PFSK-1 (cell line): ENCODE results near the gene RBBP5.

Experiments
- FOXP2 ChIP-seq: optimal IDR thresholded peaks from 2 replicates; pipeline ENCODE3; 2011; ENCODE audit warnings: borderline replicate concordance, control low read depth, inconsistent platforms; ENCODE audit not compliant: insufficient read depth; ENCODE audit errors: extremely low read length, extremely low read depth
- POLR2AphosphoS5 ChIP-seq: IDR thresholded peaks from 2 replicates; pipeline ENCODE4 v1.6.1; 2012; ENCODE audit warnings: low read depth, mild to moderate bottlenecking, control low read depth, low read length, moderate library complexity
- REST ChIP-seq, 2 experiments: IDR thresholded peaks; 2 replicates each; pipeline versions ENCODE4 v1.6.1 to v1.8.0; 2011 to 2012; ENCODE audit warnings: low read depth in 2 of 2, low read length in 2 of 2, control low read depth in 1 of 2, inconsistent platforms in 1 of 2, mild to moderate bottlenecking in 1 of 2, moderate library complexity in 1 of 2; ENCODE audit not compliant: insufficient read depth in 1 of 2
- SIN3A ChIP-seq: IDR thresholded peaks from 2 replicates; pipeline ENCODE4 v1.6.1; 2012; ENCODE audit warnings: mild to moderate bottlenecking, low read length, moderate library complexity, borderline replicate concordance; ENCODE audit not compliant: insufficient read depth
- TAF1 ChIP-seq: IDR thresholded peaks from 2 replicates; pipeline ENCODE4 v1.6.1; 2012; ENCODE audit warnings: low read length, control low read depth, borderline replicate concordance; ENCODE audit not compliant: insufficient read depth

The RBBP5 gene

DNA sequence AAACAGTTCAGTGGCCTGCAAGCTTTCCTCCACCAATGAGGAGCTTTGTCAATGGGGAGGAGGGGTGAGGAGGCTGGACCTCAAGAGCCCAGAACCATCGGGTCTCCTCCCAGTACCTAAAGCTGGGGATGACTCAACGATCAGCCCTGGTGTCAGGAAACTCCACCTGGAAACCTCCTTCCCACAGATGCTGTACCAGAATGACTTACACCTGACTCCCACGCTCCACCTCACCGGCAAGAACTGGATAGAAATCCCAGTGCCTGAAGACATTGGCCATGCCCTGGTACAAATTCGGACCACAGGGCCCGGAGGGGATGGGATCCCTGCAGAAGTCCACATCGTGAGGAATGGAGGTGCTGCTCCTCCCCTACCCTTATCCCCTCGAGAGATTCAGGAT lies 48.9 kb downstream of the RBBP5 start:
- TF ChIP-seq REST (IDR thresholded peaks at IDR 0.05; ENCODE audit: insufficient read depth in 1 of 2, low read depth in 2 of 2, low read length in 2 of 2) = no peak

DNA sequence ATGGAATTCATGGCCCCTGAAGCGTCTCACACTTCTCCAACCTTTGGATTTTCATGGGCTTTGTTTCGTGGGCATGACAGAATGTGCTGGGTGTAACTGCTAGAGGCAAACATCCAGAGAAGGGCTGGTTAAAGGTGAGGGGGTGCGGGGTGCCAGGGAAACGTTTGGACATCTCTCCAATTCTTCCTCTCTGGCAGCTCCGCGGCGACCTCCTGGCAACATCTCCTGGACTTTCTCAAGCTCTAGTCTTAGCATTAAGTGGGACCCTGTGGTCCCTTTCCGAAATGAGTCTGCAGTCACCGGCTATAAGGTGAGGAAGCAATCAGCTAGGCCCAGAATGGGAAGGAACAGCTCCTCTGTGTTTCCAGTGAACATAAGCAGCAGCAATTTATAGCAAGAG lies 49.5 kb downstream of the RBBP5 start:
- no peak for TF ChIP-seq TAF1
- TF ChIP-seq POLR2AphosphoS5 = no peak
- no peak for TF ChIP-seq SIN3A
- TF ChIP-seq REST (IDR thresholded peaks at IDR 0.05; ENCODE audit: insufficient read depth in 1 of 2, low read depth in 2 of 2, low read length in 2 of 2) = no peak
- TF ChIP-seq FOXP2 = no peak

DNA sequence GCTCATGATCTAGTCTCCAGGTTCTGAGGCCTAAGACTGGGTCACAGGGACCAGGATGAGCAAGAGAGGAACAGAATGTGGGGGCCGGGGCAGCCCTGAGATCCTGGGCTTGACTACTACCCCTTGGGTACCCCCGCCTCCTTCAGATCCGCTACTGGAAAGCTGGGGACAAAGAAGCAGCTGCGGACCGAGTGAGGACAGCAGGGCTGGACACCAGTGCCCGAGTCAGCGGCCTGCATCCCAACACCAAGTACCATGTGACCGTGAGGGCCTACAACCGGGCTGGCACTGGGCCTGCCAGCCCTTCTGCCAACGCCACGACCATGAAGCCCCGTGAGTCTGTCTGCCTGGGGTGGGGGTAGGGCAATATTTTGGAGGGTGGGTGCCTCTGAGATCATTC lies 50.0 kb downstream of the RBBP5 start:
- no peak for TF ChIP-seq POLR2AphosphoS5
- TF ChIP-seq TAF1 = no peak
- no peak for TF ChIP-seq SIN3A
- TF ChIP-seq REST (IDR thresholded peaks at IDR 0.05; ENCODE audit: insufficient read depth in 1 of 2, low read depth in 2 of 2, low read length in 2 of 2) = no peak
- TF ChIP-seq FOXP2 = no peak

- TF ChIP-seq POLR2AphosphoS5 (no peak), SIN3A (no peak), TAF1 (no peak), REST (IDR thresholded peaks at IDR 0.05; ENCODE audit: insufficient read depth in 1 of 2, low read depth in 2 of 2, low read length in 2 of 2) (no peak), FOXP2 (no peak)
Measured at GRCh38 chr1:205071028-205071409, 50.8 kb downstream of the RBBP5 start.

DNA sequence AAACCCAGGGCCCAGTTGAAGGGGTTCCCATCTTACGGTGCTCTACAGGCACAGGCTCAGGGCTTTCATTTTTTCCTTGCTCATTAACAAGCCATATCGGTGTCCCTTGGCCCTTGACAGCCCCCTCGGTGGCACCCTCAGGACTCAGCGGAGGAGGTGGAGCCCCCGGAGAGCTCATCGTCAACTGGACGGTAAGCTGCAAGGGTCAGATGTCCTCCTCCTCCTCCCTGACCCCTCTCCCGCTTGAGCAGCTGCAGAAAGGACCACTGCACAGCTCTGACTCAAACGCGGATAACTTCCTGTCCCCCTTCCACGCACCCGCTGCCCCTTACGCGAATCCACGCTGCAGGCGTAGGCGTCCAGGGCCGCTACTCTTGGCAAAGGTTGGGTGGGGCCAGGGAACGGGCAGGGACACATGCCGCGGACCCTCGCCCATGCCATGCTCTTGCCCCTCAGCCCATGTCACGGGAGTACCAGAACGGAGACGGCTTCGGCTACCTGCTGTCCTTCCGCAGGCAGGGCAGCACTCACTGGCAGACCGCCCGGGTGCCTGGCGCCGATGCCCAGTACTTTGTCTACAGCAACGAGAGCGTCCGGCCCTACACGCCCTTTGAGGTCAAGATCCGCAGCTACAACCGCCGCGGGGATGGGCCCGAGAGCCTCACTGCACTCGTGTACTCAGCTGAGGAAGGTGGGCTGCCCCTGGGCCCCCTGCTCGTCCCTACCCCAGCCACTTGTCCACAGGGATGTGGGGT lies 52.2 kb downstream of the RBBP5 start:
- no peak for TF ChIP-seq FOXP2
- no peak for TF ChIP-seq POLR2AphosphoS5
- TF ChIP-seq SIN3A = no peak
- TF ChIP-seq REST (IDR thresholded peaks at IDR 0.05; ENCODE audit: insufficient read depth in 1 of 2, low read depth in 2 of 2, low read length in 2 of 2) = no peak
- TF ChIP-seq TAF1 = no peak
